ENCODE measurements around the gene SMIM45.

SMIM45 gene

GRCh38 chr22:41970601-41971000 lies 18.7 kb downstream of the SMIM45 start:
- no peak for DNase-seq (ENCODE audit: low spot score)

- no peak for DNase-seq (ENCODE audit: low spot score)
Measured at GRCh38 chr22:41971431-41971830, 19.5 kb downstream of the SMIM45 start.

- DNase-seq (ENCODE audit: low spot score): no peak
Measured at GRCh38 chr22:41974691-41975290, 22.8 kb downstream of the SMIM45 start.

- no peak for DNase-seq (ENCODE audit: low spot score)
Measured at GRCh38 chr22:41975299-41976069, 23.5 kb downstream of the SMIM45 start.

GRCh38 chr22:41976070-41976901 lies 24.3 kb downstream of the SMIM45 start:
- DNase-seq (ENCODE audit: low spot score): peak; percentile 91

GRCh38 chr22:41976961-41977566 lies 25.1 kb downstream of the SMIM45 start:
- peak; percentile 79 for DNase-seq (ENCODE audit: low spot score)

GRCh38 chr22:41978732-41979131 lies 26.8 kb downstream of the SMIM45 start:
- no peak for DNase-seq (ENCODE audit: low spot score)

- no peak for DNase-seq (ENCODE audit: low spot score)
Measured at GRCh38 chr22:41979423-41980250, 27.7 kb downstream of the SMIM45 start.

- DNase-seq (ENCODE audit: low spot score): no peak
Measured at GRCh38 chr22:41982865-41983264, 30.9 kb downstream of the SMIM45 start.

GRCh38 chr22:41983513-41984405 lies 31.8 kb downstream of the SMIM45 start:
- DNase-seq (ENCODE audit: low spot score): no peak

GRCh38 chr22:41987276-41987675 lies 35.3 kb downstream of the SMIM45 start:
- DNase-seq (ENCODE audit: low spot score): no peak

GRCh38 chr22:41989246-41989645 lies 37.3 kb downstream of the SMIM45 start:
- peak; percentile 2 for DNase-seq (ENCODE audit: low spot score)

- DNase-seq (ENCODE audit: low spot score): no peak
Measured at GRCh38 chr22:41991111-41991510, 39.2 kb downstream of the SMIM45 start.

- no peak for DNase-seq (ENCODE audit: low spot score)
Measured at GRCh38 chr22:41992496-41992895, 40.5 kb downstream of the SMIM45 start.

- no peak for DNase-seq (ENCODE audit: low spot score)
Measured at GRCh38 chr22:41995211-41995610, 43.3 kb downstream of the SMIM45 start.

GRCh38 chr22:41996826-41997225 lies 44.9 kb downstream of the SMIM45 start:
- DNase-seq (ENCODE audit: low spot score): no peak

- DNase-seq (ENCODE audit: low spot score): peak; percentile 76
Measured at GRCh38 chr22:41998361-41999261, 46.7 kb downstream of the SMIM45 start, which contains the start of gene WBP2NL. Gene WBP2NL, plus strand, starts transcription at chr22:41998788. Its CDS starts 31 bp downstream, at chr22:41998819.

GRCh38 chr22:42000466-42000865 lies 48.5 kb downstream of the SMIM45 start:
- DNase-seq (ENCODE audit: low spot score): no peak

GRCh38 chr22:42001121-42001520 lies 49.2 kb downstream of the SMIM45 start:
- no peak for DNase-seq (ENCODE audit: low spot score)

Measured in iPS-NIHi11 (cell line).